Liver (tissue), 9 donors: ENCODE measurements around the gene EOGT. TPM values are rescaled to one million over a fixed set of nuclear protein-coding genes. Genes with fewer than 3 reads are reported as not detected.

Experiments used
- DNase-seq: peaks from one replicate; pipeline ENCODE4 v3.0.0-alpha.2; 2017; ENCODE audit warnings: low spot score
- H3K27ac ChIP-seq, 2 donors: one replicate each; pipeline ENCODE4 v1.7.0; 2013; ENCODE audit warnings: inconsistent platforms in 2 of 2, low read length in 2 of 2, control low read depth in 1 of 2, low read depth in 1 of 2, mild to moderate bottlenecking in 1 of 2
- H3K27me3 ChIP-seq, 4 donors: one replicate each; pipeline versions ENCODE4 v1.6.1 to v1.7.0; 2013; ENCODE audit warnings: low read length in 3 of 4, inconsistent platforms in 1 of 4, mild to moderate bottlenecking in 1 of 4, moderate library complexity in 1 of 4; ENCODE audit not compliant: control insufficient read depth in 4 of 4, insufficient read depth in 4 of 4
- H3K36me3 ChIP-seq, 4 donors: one replicate each; pipeline versions ENCODE4 v1.6.1 to v1.7.0; 2013; ENCODE audit warnings: low read length in 3 of 4, mild to moderate bottlenecking in 3 of 4, low read depth in 1 of 4, moderate library complexity in 1 of 4; ENCODE audit not compliant: control insufficient read depth in 4 of 4, insufficient read depth in 3 of 4
- H3K4me1 ChIP-seq, 4 donors: one replicate each; pipeline versions ENCODE4 v1.6.1 to v1.7.0; 2013; ENCODE audit warnings: low read length in 3 of 4, mild to moderate bottlenecking in 3 of 4, moderate library complexity in 1 of 4; ENCODE audit not compliant: control insufficient read depth in 4 of 4, insufficient read depth in 4 of 4
- H3K4me3 ChIP-seq, 3 donors: one replicate each; pipeline versions ENCODE4 v1.6.1 to v1.7.0; 2013; ENCODE audit warnings: low read length in 3 of 3, control low read depth in 1 of 3, low read depth in 1 of 3, mild to moderate bottlenecking in 1 of 3
- H3K9ac ChIP-seq, 2 donors: one replicate each; pipeline ENCODE4 v1.7.0; 2013; ENCODE audit warnings: low read length in 2 of 2, mild to moderate bottlenecking in 2 of 2, moderate library complexity in 2 of 2, control low read depth in 1 of 2, low read depth in 1 of 2
- H3K9me3 ChIP-seq, 4 donors: one replicate each; pipeline versions ENCODE4 v1.6.1 to v1.7.0; 2013; ENCODE audit warnings: low read length in 3 of 4; ENCODE audit not compliant: control insufficient read depth in 4 of 4
- EGR1 ChIP-seq, 2 donors: IDR thresholded peaks; 2 replicates each; pipeline ENCODE4 v1.6.1; 2016 to 2018; ENCODE audit warnings: antibody characterized with exemption in 2 of 2, low read depth in 2 of 2
- FOXA1 ChIP-seq: IDR thresholded peaks from 2 replicates; pipeline ENCODE4 v1.6.1; 2016; ENCODE audit warnings: antibody characterized with exemption
- FOXA2 ChIP-seq: IDR thresholded peaks from 2 replicates; pipeline ENCODE4 v1.6.1; 2016; ENCODE audit warnings: antibody characterized with exemption
- GABPA ChIP-seq, 2 donors: IDR thresholded peaks in 1 of 2; conservative IDR thresholded peaks in 1 of 2; 2 replicates each; pipeline ENCODE4 v1.6.1; 2016; ENCODE audit warnings: antibody characterized with exemption in 2 of 2, mild to moderate bottlenecking in 1 of 2, moderate library complexity in 1 of 2
- HNF4A ChIP-seq, 2 donors: conservative IDR thresholded peaks; 2 replicates each; pipeline ENCODE4 v1.6.1; 2016; ENCODE audit warnings: antibody characterized with exemption in 2 of 2, mild to moderate bottlenecking in 2 of 2
- HNF4G ChIP-seq: IDR thresholded peaks from 2 replicates; pipeline ENCODE4 v1.6.1; 2016; ENCODE audit warnings: antibody characterized with exemption
- NR2F2 ChIP-seq: IDR thresholded peaks from 2 replicates; pipeline ENCODE4 v1.6.1; 2016; ENCODE audit warnings: antibody characterized with exemption
- RAD21 ChIP-seq, 2 donors: IDR thresholded peaks; 2 replicates each; pipeline ENCODE4 v1.6.1; 2016; ENCODE audit warnings: antibody characterized with exemption in 2 of 2, mild to moderate bottlenecking in 2 of 2
- RXRA ChIP-seq, 2 donors: IDR thresholded peaks; 2 replicates each; pipeline ENCODE4 v1.6.1; 2017 to 2018; ENCODE audit warnings: antibody characterized with exemption in 2 of 2, mild to moderate bottlenecking in 1 of 2
- TAF1 ChIP-seq: conservative IDR thresholded peaks from 2 replicates; pipeline ENCODE4 v1.6.1; 2016; ENCODE audit warnings: antibody characterized with exemption, mild to moderate bottlenecking
- WGBS: extraction: QIAGEN DNeasy Blood & Tissue Kit; methylation state at CpG from one replicate; pipeline ENCODE4 v1.1.7; 2013; 5-methylcytosine and 5-hydroxymethylcytosine counted together
- polyA plus RNA-seq, 2 donors: library from polyadenylated mRNA; stranded (reverse) in 1 of 2; unstranded in 1 of 2; fragments of 200-250 nt in 1 of 2; fragments of >200 nt in 1 of 2; fragmentation: Nextera tagmentation in 1 of 2; extraction: Ambion mirVana in 1 of 2; gene quantifications; one replicate each; pipeline versions ENCODE4 v1.2.1 to v1.2.3, GENCODE V29; 2013 to 2015
- total RNA-seq, 2 donors: library from RNA; depleted of rRNA; stranded (reverse); fragments of >200 nt; gene quantifications; one replicate each; pipeline ENCODE4 v1.2.3, GENCODE V29; 2014
- TF ChIP-seq, protein P1 (sequence below): IDR thresholded peaks from 2 replicates; pipeline ENCODE4 v1.6.1; 2016; ENCODE audit warnings: antibody characterized with exemption, mild to moderate bottlenecking
- TF ChIP-seq, protein P2 (sequence below): IDR thresholded peaks from 2 replicates; pipeline ENCODE4 v1.6.1; 2016; ENCODE audit warnings: antibody characterized with exemption
- TF ChIP-seq, protein P3 (sequence below): IDR thresholded peaks from 2 replicates; pipeline ENCODE4 v1.6.1; 2016; ENCODE audit warnings: antibody characterized with exemption
- TF ChIP-seq, protein P4 (sequence below): IDR thresholded peaks from 2 replicates; pipeline ENCODE4 v1.6.1; 2016; ENCODE audit warnings: antibody characterized with exemption
- TF ChIP-seq, protein P5 (sequence below): fragments of 150-350 bp; IDR thresholded peaks from 2 replicates; pipeline ENCODE4 v1.5.1; 2017; ENCODE audit warnings: improper control_type of control experiment, low read depth, low read length; ENCODE audit not compliant: missing input control
- donor health status: healthy.
- donor health status: healthy.
- donor health status: healthy.
- donor health status: healthy.
- donor health status: healthy.

The EOGT gene
- total and polyA plus RNA-seq, 4 donors, result 2.6 to 7.5 (median 5.1) TPM

DNA sequence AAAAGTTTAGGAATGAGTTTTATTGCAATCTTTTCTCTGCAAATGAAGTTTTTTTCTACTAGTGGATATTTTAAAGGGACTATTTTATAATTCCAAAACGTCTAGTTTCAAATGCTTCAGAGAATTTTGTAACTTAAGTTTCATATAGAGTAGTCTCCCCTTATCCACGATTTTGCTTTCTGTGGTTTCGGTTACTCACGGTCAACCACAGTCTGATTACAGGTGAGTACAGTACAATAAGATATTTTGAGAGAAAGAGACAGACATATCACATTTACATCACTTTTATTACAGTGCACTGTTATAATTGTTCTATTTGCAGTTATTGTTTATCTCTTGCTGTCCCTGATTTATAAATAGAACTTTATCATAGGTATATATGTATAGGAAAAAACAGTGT is 7.4 kb upstream of the EOGT start:
- Histone ChIP-seq H3K9me3 (no peaks in the 10 kb centered on the region), H3K27ac (no peak overlapping the region), H3K36me3 (peaks cover 3 to 18% (median 16%) of the 10 kb centered on the region in 4 donors), H3K9ac (no peak overlapping the region), H3K4me1 (no peaks in the 10 kb centered on the region), H3K4me3 (no peak overlapping the region), H3K27me3 (no peaks in the 10 kb centered on the region)
- 77% methylated on average over 4 of the region's 4 CpGs for WGBS
- DNase-seq, result no peak
- TF ChIP-seq, protein P1, sequence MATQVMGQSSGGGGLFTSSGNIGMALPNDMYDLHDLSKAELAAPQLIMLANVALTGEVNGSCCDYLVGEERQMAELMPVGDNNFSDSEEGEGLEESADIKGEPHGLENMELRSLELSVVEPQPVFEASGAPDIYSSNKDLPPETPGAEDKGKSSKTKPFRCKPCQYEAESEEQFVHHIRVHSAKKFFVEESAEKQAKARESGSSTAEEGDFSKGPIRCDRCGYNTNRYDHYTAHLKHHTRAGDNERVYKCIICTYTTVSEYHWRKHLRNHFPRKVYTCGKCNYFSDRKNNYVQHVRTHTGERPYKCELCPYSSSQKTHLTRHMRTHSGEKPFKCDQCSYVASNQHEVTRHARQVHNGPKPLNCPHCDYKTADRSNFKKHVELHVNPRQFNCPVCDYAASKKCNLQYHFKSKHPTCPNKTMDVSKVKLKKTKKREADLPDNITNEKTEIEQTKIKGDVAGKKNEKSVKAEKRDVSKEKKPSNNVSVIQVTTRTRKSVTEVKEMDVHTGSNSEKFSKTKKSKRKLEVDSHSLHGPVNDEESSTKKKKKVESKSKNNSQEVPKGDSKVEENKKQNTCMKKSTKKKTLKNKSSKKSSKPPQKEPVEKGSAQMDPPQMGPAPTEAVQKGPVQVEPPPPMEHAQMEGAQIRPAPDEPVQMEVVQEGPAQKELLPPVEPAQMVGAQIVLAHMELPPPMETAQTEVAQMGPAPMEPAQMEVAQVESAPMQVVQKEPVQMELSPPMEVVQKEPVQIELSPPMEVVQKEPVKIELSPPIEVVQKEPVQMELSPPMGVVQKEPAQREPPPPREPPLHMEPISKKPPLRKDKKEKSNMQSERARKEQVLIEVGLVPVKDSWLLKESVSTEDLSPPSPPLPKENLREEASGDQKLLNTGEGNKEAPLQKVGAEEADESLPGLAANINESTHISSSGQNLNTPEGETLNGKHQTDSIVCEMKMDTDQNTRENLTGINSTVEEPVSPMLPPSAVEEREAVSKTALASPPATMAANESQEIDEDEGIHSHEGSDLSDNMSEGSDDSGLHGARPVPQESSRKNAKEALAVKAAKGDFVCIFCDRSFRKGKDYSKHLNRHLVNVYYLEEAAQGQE, result no peak
- TF ChIP-seq, protein P2, sequence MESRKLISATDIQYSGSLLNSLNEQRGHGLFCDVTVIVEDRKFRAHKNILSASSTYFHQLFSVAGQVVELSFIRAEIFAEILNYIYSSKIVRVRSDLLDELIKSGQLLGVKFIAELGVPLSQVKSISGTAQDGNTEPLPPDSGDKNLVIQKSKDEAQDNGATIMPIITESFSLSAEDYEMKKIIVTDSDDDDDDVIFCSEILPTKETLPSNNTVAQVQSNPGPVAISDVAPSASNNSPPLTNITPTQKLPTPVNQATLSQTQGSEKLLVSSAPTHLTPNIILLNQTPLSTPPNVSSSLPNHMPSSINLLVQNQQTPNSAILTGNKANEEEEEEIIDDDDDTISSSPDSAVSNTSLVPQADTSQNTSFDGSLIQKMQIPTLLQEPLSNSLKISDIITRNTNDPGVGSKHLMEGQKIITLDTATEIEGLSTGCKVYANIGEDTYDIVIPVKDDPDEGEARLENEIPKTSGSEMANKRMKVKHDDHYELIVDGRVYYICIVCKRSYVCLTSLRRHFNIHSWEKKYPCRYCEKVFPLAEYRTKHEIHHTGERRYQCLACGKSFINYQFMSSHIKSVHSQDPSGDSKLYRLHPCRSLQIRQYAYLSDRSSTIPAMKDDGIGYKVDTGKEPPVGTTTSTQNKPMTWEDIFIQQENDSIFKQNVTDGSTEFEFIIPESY, result no peak
- TF ChIP-seq, protein P3, sequence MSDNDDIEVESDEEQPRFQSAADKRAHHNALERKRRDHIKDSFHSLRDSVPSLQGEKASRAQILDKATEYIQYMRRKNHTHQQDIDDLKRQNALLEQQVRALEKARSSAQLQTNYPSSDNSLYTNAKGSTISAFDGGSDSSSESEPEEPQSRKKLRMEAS, result no peak
- TF ChIP-seq NR2F2 (no peak), TAF1 (no peak), HNF4A (conservative IDR thresholded peaks at IDR 0.05) (no peak), RAD21 (IDR thresholded peaks at IDR 0.05) (no peak), RXRA (IDR thresholded peaks at IDR 0.05) (no peak), GABPA (IDR thresholded peaks at IDR 0.05 in 1 of 2, conservative IDR thresholded peaks at IDR 0.05 in 1 of 2) (no peak), HNF4G (no peak)
- TF ChIP-seq, protein P4, sequence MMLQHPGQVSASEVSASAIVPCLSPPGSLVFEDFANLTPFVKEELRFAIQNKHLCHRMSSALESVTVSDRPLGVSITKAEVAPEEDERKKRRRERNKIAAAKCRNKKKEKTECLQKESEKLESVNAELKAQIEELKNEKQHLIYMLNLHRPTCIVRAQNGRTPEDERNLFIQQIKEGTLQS, result no peak

DNA sequence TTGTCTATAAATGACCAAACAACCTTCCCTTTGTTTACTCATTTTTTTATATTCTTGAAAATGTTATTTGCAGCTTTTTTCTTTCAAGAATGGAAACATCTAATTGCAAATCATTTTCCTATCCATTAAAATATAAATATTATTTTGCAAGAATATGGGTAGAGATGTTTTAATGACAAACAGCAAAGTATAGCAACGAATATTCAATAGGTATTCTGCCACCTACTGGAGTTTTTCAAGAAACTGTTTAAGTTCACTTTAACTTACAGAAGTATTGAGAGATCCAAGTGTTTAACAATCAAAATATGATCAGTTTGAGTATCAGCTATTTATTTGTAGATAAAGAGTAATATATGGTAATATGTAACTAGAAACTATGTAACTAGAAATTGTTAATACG is 6.9 kb upstream of the EOGT start:
- Histone ChIP-seq H3K9ac (no peak overlapping the region), H3K27ac (no peak overlapping the region), H3K4me1 (no peaks in the 10 kb centered on the region), H3K36me3 (peaks cover 3 to 14% (median 12%) of the 10 kb centered on the region in 4 donors), H3K9me3 (no peaks in the 10 kb centered on the region), H3K27me3 (no peaks in the 10 kb centered on the region), H3K4me3 (no peak overlapping the region)
- WGBS, result 42% methylated on average over 2 of the region's 2 CpGs
- DNase-seq, result no peak
- TF ChIP-seq RAD21 (IDR thresholded peaks at IDR 0.05) (peak in 1 of 2 donors; percentile 6), HNF4A (conservative IDR thresholded peaks at IDR 0.05) (no peak)

DNA sequence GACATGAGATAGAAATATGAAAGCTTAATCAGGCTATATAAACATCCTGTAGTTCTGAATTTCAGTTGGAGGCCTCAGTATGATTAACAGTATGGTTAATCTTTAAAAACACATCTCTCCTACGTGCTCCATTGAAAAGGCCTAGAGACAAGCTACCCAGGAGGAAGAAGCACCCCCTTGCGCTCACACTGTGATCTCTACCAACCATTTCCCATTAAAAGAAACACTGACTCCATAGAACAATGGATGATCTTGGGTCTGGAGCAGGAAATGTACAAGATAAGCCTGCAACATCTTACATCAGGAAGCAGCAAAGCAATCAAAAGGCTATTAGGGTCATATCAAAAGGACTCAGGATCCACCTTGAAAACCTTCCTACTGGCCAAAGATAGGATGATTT is 3.4 kb upstream of the EOGT start:
- 86% methylated on average over 2 of the region's 2 CpGs for WGBS
- Histone ChIP-seq H3K9ac (no peak overlapping the region), H3K27ac (no peak overlapping the region), H3K36me3 (peaks cover 0 to 2% (median 0%) of the 10 kb centered on the region in 4 donors), H3K4me1 (peaks cover 0 to 13% (median 3%) of the 10 kb centered on the region in 4 donors), H3K4me3 (no peak overlapping the region), H3K9me3 (no peaks in the 10 kb centered on the region), H3K27me3 (no peaks in the 10 kb centered on the region)
- no peak for DNase-seq
- TF ChIP-seq RXRA (IDR thresholded peaks at IDR 0.05) (no peak), EGR1 (IDR thresholded peaks at IDR 0.05; ENCODE audit: low read depth in 2 of 2) (no peak), FOXA1 (no peak), FOXA2 (no peak), RAD21 (IDR thresholded peaks at IDR 0.05) (no peak), GABPA (IDR thresholded peaks at IDR 0.05 in 1 of 2, conservative IDR thresholded peaks at IDR 0.05 in 1 of 2) (no peak)
- TF ChIP-seq, protein P2, result no peak
- TF ChIP-seq, protein P5, sequence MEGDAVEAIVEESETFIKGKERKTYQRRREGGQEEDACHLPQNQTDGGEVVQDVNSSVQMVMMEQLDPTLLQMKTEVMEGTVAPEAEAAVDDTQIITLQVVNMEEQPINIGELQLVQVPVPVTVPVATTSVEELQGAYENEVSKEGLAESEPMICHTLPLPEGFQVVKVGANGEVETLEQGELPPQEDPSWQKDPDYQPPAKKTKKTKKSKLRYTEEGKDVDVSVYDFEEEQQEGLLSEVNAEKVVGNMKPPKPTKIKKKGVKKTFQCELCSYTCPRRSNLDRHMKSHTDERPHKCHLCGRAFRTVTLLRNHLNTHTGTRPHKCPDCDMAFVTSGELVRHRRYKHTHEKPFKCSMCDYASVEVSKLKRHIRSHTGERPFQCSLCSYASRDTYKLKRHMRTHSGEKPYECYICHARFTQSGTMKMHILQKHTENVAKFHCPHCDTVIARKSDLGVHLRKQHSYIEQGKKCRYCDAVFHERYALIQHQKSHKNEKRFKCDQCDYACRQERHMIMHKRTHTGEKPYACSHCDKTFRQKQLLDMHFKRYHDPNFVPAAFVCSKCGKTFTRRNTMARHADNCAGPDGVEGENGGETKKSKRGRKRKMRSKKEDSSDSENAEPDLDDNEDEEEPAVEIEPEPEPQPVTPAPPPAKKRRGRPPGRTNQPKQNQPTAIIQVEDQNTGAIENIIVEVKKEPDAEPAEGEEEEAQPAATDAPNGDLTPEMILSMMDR, result no peak
